ENCODE results near the gene ZNF654.

GRCh38 chr3:88041005-88041404, 18.1 kb upstream of the ZNF654 start:
- TF ChIP-seq CTCF (conservative IDR thresholded peaks at IDR 0.05) (no peak), ZFX (IDR thresholded peaks at IDR 0.05) (no peak)
